Transverse colon (tissue), 4 donors: ENCODE data around the gene CYTIP. TPM values are rescaled to one million over a fixed set of nuclear protein-coding genes. Genes with fewer than 3 reads are reported as not detected.
A peak's percentile ranks its signal among the peaks of the same experiment; 100 is the strongest.
"Not testable (repeated sequence)": the region's sequence is repeated elsewhere in the genome, so short reads cannot be mapped to it uniquely, and the experiment has no call there.

Experiments used
- DNase-seq: peaks from one replicate; pipeline ENCODE4 v3.0.0-alpha.2; 2019
- H3K27ac ChIP-seq, 4 donors: fragments of 200-600 bp; sonication (generic); 2 replicates each; pipeline ENCODE4 v1.5.1; 2016 to 2018; ENCODE audit warnings: inconsistent platforms in 4 of 4
- H3K27me3 ChIP-seq: fragments of 200-600 bp; sonication (generic); 2 replicates; pipeline ENCODE4 v1.5.1; 2017; ENCODE audit warnings: inconsistent platforms
- H3K36me3 ChIP-seq, 4 donors: fragments of 200-600 bp; sonication (generic); 2 replicates each; pipeline ENCODE4 v1.5.1; 2017 to 2019; ENCODE audit warnings: inconsistent platforms in 4 of 4
- H3K4me1 ChIP-seq, 4 donors: fragments of 200-600 bp; sonication (generic); 2 replicates each; pipeline ENCODE4 v1.5.1; 2017 to 2020; ENCODE audit warnings: inconsistent platforms in 4 of 4
- H3K4me3 ChIP-seq, 4 donors: fragments of 200-600 bp; sonication (generic); 1 replicate in 1 of 4; 2 replicates in 3 of 4; pipeline versions ENCODE4 v1.5.1 to v1.6.1; 2017 to 2019; ENCODE audit warnings: inconsistent platforms in 4 of 4
- H3K9me3 ChIP-seq, 2 donors: fragments of 200-600 bp; sonication (generic); 2 replicates each; pipeline ENCODE4 v1.5.1; 2017 to 2019; ENCODE audit warnings: inconsistent platforms in 2 of 2
- CTCF ChIP-seq, 5 experiments: fragments of 200-600 bp in 3 of 5; fragments of 450-650 bp in 2 of 5; sonication (generic) in 3 of 5; IDR thresholded peaks; 1 replicate in 2 of 5; 2 replicates in 3 of 5; pipeline ENCODE4 v1.5.1; 2016 to 2017; ENCODE audit warnings: antibody characterized with exemption in 5 of 5, inconsistent platforms in 3 of 5, mild to moderate bottlenecking in 2 of 5, moderate library complexity in 1 of 5
- EP300 ChIP-seq: sonication (generic); formaldehyde crosslinking; IDR thresholded peaks from one replicate; pipeline ENCODE4 v1.6.1; 2017; ENCODE audit warnings: antibody characterized with exemption, low read depth
- POLR2A ChIP-seq: fragments of 450-650 bp; IDR thresholded peaks from one replicate; pipeline ENCODE4 v1.6.1; 2016; ENCODE audit warnings: antibody characterized with exemption, mild to moderate bottlenecking, moderate library complexity
- POLR2AphosphoS5 ChIP-seq, 3 donors: sonication (generic); formaldehyde crosslinking; IDR thresholded peaks; one replicate each; pipeline ENCODE4 v1.6.1; 2016; ENCODE audit warnings: antibody characterized with exemption in 3 of 3
- WGBS, 2 donors: methylation state at CpG; one replicate each; pipeline ENCODE4 v1.1.5; 2018; ENCODE audit warnings: low coverage in 1 of 2; 5-methylcytosine and 5-hydroxymethylcytosine counted together
- in situ Hi-C, 4 donors: fragments of 200-750 bp; cut with MboI; loops; one replicate each; pipeline versions ENCODE4 v1.15.0 to v1.15.1; 2017; ENCODE audit warnings: low sequenced_read_pairs in 3 of 4, low pct_ligation_motif_present in 1 of 4, low pct_unique_long_range_greater_than_20kb in 1 of 4
- intact Hi-C: fragments of 100-400 bp; cut with DNase I; formaldehyde crosslinking; loops from one replicate; pipeline ENCODE4 v1.15.1; 2023; ENCODE audit warnings: low total_unique reads
- total RNA-seq, 4 donors: library from RNA; depleted of rRNA; stranded (reverse); fragments of >200 nt; gene quantifications; one replicate each; pipeline ENCODE4 v1.1.0, GENCODE V29; 2016

The CYTIP gene
- total RNA-seq, 4 donors from 2014 or later: 4.6 to 25.1 (median 5.8) TPM

- Histone ChIP-seq H3K4me3 (no peak overlapping the region), H3K27me3 (no peaks in the 10 kb centered on the region), H3K4me1 (peaks cover 0 to 9% (median 2%) of the 10 kb centered on the region in 4 donors), H3K9me3 (no peaks in the 10 kb centered on the region), H3K27ac (peak overlapping the region; percentile 18 to 41 (median 33)), H3K36me3 (no peaks in the 10 kb centered on the region)
- WGBS, 2 donors: 57 to 81% methylated on average over 1 of the region's 1 CpG
- no peak for DNase-seq
- intact Hi-C loops (no loop called here), in situ Hi-C loops (no loop called here)
- no peak for TF ChIP-seq POLR2A
- no peak for TF ChIP-seq CTCF (IDR thresholded peaks at IDR 0.05)
- TF ChIP-seq EP300: no peak
- no peak for TF ChIP-seq POLR2AphosphoS5 (IDR thresholded peaks at IDR 0.05)
These were observed 29.8 kb downstream of the CYTIP start for GRCh38 chr2:157414050-157414449.

GRCh38 chr2:157413326-157414035, 30.4 kb downstream of the CYTIP start:
- no peaks in the 10 kb centered on the region for H3K36me3 ChIP-seq
- H3K27me3 ChIP-seq: no peaks in the 10 kb centered on the region
- H3K27ac ChIP-seq: peak overlapping the region; percentile 18 to 41 (median 35)
- H3K9me3 ChIP-seq: no peaks in the 10 kb centered on the region
- in situ Hi-C loops: no loop called here
- TF ChIP-seq POLR2A: peak; percentile 40
- TF ChIP-seq CTCF (IDR thresholded peaks at IDR 0.05): no peak
- TF ChIP-seq EP300: no peak
- TF ChIP-seq POLR2AphosphoS5 (IDR thresholded peaks at IDR 0.05): peak in 2 of 3 donors; percentile 22 to 40
- H3K4me1 ChIP-seq: peaks cover 0 to 9% (median 2%) of the 10 kb centered on the region in 4 donors
- no peak overlapping the region for H3K4me3 ChIP-seq
- DNase-seq: no peak
- intact Hi-C loops: no loop called here
- 67 to 71% methylated on average over 4 of the region's 4 CpGs for WGBS, 2 donors

- Histone ChIP-seq H3K27ac (peak overlapping the region in 2 of 4 donors; percentile 39 to 41), H3K4me1 (peaks cover 0 to 9% (median 0%) of the 10 kb centered on the region in 4 donors), H3K36me3 (no peaks in the 10 kb centered on the region), H3K27me3 (no peaks in the 10 kb centered on the region), H3K9me3 (no peaks in the 10 kb centered on the region), H3K4me3 (no peak overlapping the region)
- intact Hi-C loops: no loop called here
- no peak for DNase-seq
- in situ Hi-C loops: no loop called here
- 92 to 96% methylated on average over 3 of the region's 3 CpGs for WGBS, 2 donors
- TF ChIP-seq POLR2A: no peak
- no peak for TF ChIP-seq CTCF (IDR thresholded peaks at IDR 0.05)
- TF ChIP-seq POLR2AphosphoS5 (IDR thresholded peaks at IDR 0.05): no peak
These were observed 32.1 kb downstream of the CYTIP start for GRCh38 chr2:157411624-157412336.

- H3K4me3 ChIP-seq, H3K36me3 ChIP-seq, H3K27ac ChIP-seq, H3K4me1 ChIP-seq, DNase-seq, H3K27me3 ChIP-seq, in situ Hi-C loops, H3K9me3 ChIP-seq, intact Hi-C loops: not testable (repeated sequence)
These were observed 38.5 kb downstream of the CYTIP start for GRCh38 chr2:157405398-157405797.
